GM18867 (cell line): ENCODE measurements around the gene STARD5.
"Not testable (repeated sequence)": the region's sequence is repeated elsewhere in the genome, so short reads cannot be mapped to it uniquely, and the experiment has no call there.

Source experiments
- ATAC-seq: cut with Tn5 transposase; IDR thresholded peaks from one replicate; pipeline ENCODE4 v1.9.1; 2021; ENCODE audit warnings: mild to moderate bottlenecking, moderate library complexity; ENCODE audit not compliant: unreplicated experiment

Gene STARD5

GRCh38 chr15:81323944-81324881 lies at the start of gene STARD5:
STARD5 (minus strand) TSS chr15:81324141; CDS start chr15:81324099, 42 bp downstream.
- ATAC-seq, result peak; percentile 99

DNA sequence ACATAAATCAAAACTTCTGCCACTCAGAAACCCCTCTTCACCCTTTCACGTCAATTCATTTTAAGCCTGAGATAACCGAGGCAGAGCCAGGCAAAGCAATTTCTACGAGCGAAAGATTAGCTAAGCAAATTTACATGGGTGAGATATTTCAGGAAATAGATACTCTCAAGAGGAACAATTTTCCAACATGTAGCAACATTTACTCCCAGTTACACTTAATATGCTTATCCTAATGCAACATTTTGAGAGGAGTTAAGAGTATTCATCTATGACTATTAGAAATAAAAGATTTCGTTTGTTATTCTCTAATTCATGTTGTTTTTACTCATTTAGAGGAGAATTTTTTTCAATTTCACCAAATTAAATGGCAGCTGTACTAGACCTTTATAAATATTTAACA lies 49.2 kb upstream of the STARD5 start:
- no peak for ATAC-seq

GRCh38 chr15:81372575-81372974 lies 48.6 kb upstream of the STARD5 start:
- ATAC-seq, result no peak

DNA sequence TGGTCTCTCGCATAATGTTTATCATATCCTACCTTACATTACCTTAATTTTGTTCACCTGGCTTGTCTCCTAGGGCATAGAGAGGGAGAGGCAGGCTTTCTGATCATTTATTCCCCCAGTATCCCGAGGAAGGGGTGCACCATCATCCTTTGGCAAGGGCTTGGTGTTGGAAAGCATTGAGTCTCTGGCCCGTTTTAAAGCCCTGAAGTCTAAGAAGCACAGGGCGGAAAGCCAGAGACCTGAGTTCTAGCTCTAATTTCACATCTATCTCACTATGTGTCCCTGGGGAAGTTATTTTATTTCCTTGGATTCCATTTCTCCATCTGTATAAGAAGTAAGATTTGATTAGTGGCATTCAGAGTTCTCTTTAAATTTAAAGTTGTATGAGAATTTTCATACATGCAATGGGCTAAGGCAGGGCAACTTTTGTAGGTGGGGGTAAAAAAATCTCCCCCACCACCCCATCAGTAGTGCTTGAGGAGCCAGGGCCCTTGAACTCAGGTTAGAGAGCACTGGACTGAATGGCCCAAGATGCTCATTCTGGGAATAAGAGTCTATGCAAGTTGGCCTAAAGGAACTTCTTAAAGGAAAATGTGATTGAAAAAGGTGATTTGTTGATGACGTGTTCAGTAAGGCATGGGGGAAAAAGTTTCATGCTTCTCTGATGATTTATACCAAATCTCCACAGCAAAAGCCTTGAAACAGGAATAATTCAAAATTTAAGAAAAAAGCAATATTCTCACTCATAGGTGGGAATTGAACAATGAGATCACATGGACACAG lies 40.0 kb upstream of the STARD5 start:
- no peak for ATAC-seq

DNA sequence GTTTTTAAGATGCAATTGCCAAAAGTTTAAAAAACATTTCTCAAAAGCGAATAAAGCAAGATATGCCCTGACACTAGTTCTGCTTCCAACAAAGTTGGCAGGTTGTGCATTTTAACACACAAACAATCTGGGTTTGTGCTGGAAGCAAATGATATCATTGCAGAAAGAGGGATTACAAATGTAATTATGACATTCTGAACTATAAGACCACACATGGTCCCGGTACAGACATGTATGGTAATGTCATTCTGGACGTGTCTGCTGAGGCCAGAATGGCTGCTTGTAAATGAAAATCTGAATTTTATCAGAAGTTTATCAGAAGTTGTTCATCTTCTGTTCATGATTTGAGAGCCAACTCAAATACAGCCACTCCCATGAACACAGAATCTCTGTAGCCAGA lies 39.3 kb upstream of the STARD5 start:
- ATAC-seq, result no peak

GRCh38 chr15:81362790-81363189 lies 38.8 kb upstream of the STARD5 start:
- no peak for ATAC-seq

DNA sequence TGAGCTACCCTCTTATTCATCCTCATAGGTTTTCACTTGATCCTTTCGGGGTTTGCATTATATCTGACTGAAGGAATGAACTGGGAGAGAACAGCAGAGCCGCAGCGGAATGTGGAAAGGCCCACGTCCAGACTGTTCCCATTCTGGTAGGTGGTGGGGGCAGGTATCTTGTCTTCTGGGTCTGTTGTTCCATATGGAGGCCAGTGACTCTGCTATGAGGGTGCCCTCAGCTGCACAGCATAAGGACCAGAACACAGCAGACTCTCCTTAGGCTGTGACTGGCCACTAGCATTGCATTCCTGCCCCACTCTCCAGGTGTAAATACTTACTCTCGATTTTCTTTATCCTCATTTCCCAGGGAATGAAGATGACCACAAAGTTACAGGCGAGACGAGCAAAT lies 38.0 kb upstream of the STARD5 start:
- ATAC-seq, result no peak

- no peak for ATAC-seq
These were observed 36.5 kb upstream of the STARD5 start for GRCh38 chr15:81360491-81360890.

DNA sequence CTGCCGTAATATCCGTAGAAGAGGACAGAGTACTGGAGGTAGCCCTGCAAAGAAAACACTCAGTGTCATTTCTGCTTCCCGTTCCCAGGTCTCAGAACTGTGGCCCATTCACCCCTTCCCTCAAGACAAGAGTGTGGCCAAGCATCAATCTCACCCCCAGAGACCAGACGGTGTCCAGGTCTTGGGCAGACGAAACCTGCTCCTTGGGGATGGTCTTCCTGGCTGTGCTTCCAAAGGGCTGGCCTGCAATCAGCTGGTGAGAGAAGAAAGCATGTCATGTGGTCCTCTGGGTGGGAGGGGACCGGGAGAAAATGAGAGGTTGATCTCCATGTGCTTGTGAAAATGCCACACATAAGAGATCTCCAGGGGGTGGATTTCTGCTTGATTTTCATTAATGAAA lies 34.3 kb upstream of the STARD5 start:
- ATAC-seq, result no peak

DNA sequence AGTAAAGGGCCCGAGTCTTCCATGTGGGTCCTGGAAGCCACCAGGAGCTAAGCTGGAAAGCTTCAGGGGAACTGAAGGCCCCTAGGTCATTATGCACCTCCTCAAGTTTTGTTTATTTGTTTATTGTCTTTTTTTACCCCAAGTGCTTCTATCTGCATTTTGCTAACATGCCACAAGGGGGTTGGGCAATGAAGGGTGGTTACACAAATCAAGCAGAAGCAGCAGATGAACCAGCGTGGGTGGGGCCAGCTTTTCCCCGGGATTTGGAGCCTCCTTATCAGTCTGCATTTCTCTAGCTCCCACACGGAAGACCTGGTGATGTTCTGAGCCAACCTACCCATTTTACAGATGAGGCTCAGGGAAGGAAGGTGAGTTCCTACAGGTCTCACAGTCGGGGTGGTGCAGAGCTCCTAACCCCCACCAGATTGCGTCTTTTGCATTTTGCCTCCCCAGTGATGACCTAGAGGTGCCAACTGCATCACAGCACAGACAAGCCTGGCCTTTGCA lies 33.3 kb upstream of the STARD5 start:
- ATAC-seq, result no peak

- ATAC-seq, result no peak
These were observed 32.3 kb upstream of the STARD5 start for GRCh38 chr15:81356252-81356651.

DNA sequence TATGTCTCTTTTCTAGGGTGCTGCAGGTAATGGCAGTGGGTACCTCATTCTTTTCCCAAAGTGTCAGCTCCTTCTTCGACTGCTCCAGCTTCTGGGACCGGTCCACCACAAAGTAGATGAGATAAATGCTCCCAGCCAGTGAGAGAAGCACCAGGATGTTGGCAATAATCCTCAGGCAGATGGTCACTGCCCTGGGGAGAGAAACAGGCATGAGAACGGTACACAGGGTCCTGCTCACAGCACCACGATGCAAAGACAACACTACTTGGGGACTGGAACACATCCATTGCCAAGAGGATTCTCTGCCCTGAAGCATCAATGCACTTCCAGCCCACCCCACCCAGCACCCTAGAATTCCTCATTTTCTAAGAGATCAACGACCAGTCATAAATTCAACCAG lies 27.7 kb upstream of the STARD5 start:
- ATAC-seq, result no peak

DNA sequence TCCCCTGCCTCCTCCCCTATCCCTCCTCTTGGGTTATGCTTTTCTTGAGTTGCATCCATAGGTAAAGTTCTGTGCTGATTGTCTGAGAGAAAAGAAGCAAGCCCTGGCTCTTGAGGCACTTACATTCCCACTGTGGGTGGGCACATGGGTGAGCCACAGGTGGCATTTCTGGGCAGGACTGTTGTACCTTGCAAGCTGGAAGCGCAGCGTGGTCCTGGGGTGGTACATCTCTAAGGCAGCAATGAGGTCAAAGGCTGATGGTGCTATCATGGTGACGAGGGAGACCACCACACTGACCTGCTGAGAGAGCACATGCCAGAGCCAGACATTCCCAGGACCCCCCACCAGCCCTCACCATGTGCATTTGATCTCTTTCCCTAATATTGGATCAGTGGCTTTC lies 25.3 kb upstream of the STARD5 start:
- ATAC-seq, result no peak

DNA sequence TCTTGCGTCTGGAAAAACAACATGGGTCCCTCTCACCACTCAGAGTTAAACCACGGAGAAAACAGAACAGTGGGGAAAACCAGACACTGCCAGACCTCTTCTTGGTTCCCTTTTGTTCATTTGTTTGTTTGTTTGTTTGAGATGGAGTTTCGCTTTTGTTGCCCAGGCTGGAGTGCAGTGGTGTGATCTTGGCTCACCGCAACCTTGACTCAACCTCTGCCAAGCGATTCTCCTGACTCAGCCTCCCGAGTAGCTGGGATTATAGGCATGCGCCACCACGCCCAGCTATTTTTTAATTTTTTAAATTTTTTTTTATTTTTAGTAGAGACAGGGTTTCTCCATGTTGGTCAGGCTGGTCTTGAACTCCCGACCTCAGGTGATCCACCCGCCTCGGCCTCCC lies 24.8 kb upstream of the STARD5 start:
- ATAC-seq, result not testable (repeated sequence)

DNA sequence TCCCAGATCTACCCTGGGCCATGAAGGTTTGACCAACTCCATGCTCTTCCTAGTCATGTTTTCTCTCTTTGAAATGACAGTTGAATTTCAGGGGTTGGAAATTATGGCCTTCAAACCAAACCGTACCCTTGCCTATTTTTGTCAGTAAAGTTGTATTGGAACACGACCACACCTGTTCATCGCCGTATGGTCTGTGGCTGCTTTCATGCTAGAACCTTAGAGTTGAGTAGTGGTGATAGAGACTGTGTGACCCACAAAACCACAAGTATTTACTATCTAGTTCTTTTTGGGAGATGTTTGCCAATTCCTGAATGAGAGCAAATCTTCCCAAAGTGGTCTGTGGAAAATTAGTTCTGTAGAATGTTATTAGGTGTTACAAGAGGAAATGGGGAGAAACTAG lies 24.0 kb upstream of the STARD5 start:
- no peak for ATAC-seq

DNA sequence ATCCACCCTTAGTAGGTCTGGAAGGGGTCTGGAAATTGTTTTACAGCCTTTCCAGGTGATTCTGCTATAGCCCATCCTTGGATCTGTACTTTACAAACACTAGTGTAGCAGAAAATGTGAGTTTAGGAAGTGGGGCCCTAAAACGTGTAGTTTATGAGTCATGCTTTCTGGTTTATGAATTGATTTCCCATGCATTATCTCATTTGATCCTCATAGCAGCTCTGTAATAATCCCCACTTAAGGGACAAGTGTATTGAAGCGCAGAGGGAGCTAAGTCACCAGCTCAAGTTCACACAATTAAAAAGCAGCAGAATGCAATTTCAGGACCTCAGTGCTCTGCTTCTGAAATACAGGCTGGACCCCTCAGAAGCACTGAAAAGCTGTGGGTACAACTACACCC lies 22.7 kb upstream of the STARD5 start:
- ATAC-seq, result no peak

- no peak for ATAC-seq
These were observed 19.4 kb upstream of the STARD5 start for GRCh38 chr15:81343371-81343770.

DNA sequence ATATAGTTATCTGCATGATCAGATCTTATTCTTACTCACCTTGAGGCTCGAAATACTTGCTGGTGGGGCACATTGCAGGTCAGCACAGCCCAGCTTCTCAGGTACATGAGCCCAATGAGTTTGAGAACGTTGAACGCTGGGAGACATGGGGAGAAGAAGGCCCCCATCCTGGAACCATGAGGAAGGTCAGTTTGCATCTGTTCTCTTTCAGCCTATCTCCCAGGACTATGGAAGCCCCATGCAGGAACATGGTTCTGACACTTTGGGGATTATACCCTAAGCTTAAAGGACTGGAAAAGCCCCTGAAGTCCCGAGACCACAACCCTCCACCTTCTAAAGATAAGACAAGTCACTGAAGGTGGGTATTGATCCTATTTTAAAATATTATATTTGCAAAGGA lies 17.4 kb upstream of the STARD5 start:
- ATAC-seq, result no peak

- no peak for ATAC-seq
These were observed 15.9 kb upstream of the STARD5 start for GRCh38 chr15:81339851-81340250.

DNA sequence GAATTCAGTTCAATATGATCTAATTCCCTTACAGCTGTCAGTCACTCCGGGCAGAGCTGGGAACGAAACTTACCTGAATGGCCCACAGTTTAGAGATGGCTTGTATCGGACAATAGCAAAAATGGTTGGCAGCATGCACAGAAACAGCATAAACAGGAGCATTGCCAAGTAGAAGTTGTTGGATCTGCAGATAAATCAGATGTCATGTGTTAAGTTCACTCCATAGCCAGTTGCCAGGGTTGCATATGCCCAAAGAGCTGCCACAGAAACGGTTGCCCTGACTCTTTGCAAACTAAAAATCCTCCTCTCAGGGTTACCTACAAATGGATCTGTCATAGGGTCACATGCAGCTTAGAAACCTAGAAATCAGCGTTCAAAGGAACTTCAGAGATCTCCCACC lies 15.4 kb upstream of the STARD5 start:
- no peak for ATAC-seq

DNA sequence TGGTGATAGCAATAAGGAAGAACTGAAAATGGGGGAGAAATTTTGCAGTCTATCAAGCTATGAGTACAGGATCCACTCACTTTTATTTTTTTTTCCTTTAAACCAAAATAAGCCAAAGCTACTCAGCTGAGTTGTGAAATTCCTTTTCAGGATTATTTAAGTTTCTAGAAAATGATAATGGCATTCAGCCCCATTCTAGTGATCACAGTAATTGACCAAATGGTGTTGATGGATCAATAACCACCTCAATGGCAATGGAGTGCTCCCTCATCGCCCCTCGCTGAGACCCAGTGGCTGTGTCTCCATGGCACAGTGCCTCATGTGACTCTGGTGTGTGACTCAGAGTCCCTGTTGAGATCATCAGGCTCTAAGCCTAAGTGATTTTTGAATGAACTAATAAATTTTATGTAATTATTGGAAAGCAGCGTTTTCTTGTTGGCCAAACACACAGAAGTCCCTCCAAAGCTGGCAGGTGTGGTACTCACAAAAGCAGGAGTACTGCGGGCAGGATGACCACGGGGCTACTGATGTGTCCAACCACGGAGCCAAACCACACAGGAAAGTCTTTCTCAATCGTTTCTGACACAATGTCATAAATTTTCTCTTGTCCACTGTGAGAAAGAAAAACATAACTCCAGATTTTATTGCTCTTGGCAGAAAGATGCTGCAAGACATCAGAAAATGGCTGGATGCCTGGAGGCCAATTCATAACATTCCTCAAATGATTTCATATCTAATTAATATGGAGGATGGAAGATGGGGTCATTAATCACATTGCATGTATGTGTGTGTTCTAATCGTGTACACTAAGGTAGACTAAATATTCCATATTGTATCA lies 14.4 kb upstream of the STARD5 start:
- no peak for ATAC-seq
